HCEC 1CT (cell line): ENCODE results near the gene SMAD3.
A peak's percentile ranks its signal among the peaks of the same experiment; 100 is the strongest.
"Not testable (repeated sequence)": the region's sequence is repeated elsewhere in the genome, so short reads cannot be mapped to it uniquely, and the experiment has no call there.

ENCODE experiments used
- DNase-seq: peaks from one replicate; pipeline ENCODE4 v3.0.0-alpha.2; 2017

The SMAD3 gene

DNA sequence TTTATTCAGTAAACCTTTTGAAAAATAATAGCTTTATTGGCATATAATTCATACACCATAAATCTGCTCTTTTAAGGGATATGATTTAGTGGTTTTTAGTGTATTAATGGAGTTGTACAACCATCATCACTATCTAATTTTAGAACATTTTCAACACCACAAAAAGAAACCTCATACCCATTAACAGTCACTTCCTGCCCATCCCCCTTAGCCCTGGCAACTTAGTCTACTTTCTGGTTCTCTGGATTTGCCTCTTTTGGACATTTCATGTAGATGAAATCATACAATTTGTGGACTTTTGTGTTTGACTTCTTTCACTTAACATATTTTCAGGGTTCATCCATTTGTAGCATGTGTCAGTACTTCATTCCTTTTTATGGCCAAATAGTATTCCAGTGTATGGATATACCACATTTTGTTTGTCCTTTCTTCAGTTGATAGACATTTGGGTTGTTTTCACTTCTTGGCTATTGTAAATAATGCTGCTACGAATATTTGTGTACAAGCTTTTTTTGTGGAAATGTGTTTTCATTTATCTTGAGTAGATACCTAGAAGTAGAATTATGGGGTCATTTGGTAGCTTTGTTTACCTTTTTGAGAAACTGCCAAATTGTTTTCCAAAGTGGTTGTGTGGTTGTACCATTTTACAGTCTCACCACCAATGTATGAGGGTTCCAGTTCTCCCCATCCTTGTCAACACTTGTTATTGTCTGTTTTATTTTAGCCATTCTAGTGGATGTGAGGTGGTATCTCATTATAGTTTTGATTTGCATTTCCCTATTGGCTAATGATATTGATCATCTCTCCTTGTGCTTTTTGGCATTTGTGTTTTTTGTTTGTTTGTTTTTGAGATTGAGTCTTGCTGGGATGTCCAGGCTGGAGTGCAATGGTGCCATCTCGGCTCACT is 45.8 kb downstream of the SMAD3 start:
- peak; percentile 44 for DNase-seq

- no peak for DNase-seq
Measured at GRCh38 chr15:67114046-67114445, 48.6 kb downstream of the SMAD3 start.

DNA sequence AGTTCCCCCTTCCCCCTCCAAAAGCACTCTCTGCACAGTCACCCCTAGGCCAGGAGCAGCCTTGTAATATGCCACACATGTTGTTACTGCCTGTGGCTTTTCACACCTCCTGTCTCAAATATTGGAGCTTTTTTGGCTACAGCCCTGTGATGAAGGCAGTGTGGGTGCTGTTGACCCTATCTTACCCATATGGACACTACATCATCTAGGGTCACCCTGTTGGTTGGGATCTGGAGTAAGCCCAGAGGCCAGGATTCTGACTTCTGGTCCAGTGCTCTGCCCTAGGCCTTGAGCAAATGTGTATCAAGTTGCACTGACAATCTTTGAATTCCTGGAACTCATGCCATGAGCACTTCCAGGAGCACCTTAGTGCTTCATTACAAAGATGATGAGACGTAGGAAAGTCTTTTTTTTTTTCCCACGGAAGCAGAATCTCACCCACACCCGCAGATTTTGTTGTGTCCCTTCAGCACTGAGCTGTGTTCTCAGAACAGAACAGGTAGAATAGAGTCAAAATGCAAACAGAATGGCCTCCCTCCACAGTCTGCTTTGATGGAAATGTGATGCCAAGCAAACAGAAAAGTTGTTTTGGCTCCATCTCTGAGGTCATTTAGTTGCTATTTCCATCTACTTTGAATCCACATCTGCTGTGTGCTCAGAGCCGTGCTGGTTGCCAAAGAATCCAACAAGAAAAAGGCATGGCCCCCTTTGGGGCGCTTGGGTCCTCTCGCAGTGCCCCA is 49.6 kb downstream of the SMAD3 start:
- no peak for DNase-seq

DNA sequence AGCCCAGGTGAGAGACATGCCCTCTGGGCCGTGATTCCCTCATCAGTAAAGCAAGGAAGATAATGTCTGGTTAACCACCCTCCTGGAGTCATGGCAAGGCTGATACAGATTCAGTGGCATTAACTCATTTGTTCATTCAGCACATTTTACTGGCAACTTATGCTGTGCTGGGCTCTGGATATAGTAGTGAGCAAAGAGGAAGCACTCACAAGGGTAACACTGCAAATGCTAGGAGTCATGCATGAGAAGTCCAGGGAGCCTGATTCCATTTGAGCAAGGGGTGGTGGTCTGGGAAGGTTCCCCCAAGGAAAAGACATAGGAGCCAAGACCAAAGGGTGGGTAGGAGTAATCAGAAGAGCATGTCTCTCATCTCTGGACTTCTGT is 50.2 kb downstream of the SMAD3 start:
- DNase-seq: no peak

DNA sequence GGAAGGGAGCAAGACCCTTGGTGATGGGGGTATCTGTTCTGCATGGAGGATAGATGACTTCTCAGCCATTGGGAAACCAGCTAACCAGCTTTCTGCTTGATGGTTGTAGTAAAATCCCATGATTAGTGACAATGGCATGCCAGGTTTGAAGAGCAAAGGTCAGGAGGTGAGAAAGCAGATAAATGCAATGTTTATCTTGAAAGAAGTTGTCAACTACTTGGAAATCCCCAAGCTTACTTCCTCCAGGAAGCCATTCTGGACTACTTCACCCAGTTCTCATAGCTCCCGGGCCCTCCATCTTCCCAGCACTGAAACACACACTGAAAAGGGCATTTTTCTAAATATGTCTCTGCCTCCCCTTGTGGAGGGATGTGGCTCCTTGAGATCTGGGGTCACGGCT is 51.3 kb downstream of the SMAD3 start:
- no peak for DNase-seq

GRCh38 chr15:67117370-67117769 is 52.0 kb downstream of the SMAD3 start:
- peak; percentile 50 for DNase-seq

DNA sequence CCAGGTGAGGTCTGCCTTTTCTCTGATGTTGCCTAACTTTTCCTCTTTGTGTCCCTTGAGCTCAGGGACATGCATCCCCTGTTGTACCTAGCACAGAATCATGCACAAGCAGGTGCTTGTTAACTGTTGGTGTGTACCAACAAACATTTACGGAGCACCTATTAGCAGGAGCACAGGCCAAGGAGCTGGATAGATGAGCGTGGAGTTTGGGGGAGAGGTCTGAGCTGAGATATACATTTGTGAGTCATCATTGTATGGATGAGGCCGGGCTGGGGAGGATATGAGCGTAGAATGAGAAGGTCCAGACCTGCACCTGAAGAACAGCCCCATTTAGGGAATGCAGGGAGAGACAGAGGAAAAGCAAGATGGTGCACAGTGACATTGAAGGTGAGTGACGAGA is 53.4 kb downstream of the SMAD3 start:
- no peak for DNase-seq

- DNase-seq: no peak
Measured at GRCh38 chr15:67119238-67119846, 53.9 kb downstream of the SMAD3 start.

DNA sequence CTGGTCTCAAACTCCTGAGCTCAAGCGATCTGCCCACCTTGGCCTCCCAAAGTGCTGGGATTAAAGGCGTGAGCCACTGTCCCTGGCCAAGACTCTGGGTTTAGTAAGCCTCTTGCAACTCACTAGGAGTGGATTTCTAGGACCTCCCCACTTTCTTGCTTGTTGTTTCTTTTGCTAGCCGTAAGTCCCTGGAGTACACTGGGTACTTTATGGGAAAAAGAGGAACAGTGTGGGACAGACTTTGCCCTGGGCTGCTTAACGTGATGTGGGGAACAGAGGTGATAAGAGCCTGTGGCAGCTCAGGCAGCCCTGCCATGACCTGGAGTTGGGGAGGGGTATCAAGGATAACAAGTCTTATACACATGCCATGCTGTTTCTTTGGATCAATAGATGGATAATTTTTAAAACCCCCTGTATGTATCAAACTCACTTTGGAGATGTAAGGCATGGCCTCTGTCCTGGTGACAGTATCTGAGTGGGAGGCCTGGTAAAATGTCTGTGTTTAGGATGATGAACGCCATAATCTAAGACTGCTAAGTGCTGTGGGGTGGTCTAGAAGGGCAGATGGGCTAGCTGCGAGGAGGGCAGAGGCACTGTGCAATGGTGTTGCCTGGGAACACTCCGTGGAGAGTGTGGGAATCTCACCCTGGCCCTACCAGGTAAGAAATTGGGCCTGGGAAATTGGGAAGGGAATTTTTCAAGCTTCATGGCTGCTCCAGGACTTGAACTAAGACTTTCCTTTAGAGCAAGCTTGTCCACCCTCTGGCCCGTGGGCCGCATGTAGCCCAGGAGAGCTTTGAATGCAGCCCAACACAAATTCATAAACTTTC is 54.8 kb downstream of the SMAD3 start:
- DNase-seq: no peak

- peak; percentile 67 for DNase-seq
Measured at GRCh38 chr15:67120839-67121643, 55.6 kb downstream of the SMAD3 start.

- DNase-seq: no peak
Measured at GRCh38 chr15:67121644-67122605, 56.5 kb downstream of the SMAD3 start.

DNA sequence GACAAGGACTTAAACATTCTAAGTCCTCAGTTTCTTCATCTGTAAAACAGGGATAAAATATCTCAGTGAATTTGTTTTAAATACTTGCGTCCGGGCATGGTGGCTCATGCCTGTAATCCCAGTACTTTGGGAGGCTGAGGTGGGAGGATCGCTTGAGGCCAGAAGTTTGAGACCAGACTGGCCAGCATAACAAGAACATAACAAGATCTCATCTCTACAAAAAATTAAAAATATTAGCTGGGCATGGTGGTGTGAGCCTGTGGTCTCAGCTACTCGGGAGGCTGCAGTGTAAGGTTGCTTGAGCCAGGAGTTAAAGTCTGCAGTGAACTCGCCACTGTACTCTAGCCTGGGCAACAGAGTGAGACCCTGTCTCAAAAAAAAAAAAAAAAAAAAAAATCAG is 57.4 kb downstream of the SMAD3 start:
- not testable (repeated sequence) for DNase-seq

- DNase-seq: not testable (repeated sequence)
Measured at GRCh38 chr15:67123291-67123690, 57.9 kb downstream of the SMAD3 start.

DNA sequence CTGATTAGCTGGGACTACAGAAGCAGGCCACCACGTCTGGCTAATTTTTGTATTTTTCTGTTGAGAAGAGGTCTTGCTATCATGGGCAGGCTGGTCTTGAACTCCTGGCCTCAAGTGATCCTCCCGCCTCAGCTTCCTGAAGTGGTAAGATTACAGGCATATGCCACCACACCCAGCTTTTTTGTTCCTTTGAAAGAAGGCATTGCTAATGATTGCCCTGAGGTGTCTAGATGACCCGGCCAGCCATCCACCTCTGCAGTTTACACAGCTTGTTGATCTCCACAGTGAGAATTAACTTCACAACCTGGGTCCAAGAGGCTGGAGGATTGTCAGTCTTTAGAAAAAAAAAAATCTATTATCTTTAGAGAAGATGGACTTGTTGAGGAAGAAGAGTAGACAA is 58.7 kb downstream of the SMAD3 start:
- DNase-seq: no peak

DNA sequence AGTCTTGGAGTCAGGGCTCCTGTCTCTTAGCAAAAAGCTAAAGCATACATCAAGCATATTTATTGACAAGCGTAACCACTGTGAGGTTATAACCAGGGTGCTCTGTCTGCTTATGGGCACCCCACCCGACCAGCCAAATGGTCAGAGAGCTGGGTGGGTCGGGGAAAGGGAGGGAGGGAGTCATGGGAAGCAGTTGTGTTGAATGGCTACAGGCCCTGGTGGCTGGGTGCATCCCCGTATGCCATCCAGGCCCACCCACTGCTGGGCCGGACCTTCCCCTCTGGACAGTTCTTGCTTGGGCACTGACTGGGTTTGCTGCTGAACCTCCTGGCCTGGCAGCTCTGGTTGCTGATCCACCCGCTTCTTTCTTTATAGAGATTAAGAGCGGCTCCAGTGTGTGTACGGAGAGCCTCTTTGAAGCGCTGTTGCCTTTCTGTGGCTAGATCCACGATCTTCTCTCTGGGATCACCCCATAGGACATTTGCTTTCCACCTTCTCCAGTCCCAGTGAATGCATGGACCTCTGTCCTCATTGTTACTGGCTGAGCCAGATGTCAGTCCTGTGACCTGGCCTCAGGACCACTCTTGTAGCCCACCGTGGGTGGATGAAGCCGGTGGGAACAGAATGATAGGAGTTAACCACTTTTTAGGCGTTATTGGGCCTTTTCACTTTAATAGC is 59.6 kb downstream of the SMAD3 start:
- DNase-seq: no peak

- DNase-seq: peak; percentile 100
Measured at GRCh38 chr15:67125589-67126502, 60.4 kb downstream of the SMAD3 start.

DNA sequence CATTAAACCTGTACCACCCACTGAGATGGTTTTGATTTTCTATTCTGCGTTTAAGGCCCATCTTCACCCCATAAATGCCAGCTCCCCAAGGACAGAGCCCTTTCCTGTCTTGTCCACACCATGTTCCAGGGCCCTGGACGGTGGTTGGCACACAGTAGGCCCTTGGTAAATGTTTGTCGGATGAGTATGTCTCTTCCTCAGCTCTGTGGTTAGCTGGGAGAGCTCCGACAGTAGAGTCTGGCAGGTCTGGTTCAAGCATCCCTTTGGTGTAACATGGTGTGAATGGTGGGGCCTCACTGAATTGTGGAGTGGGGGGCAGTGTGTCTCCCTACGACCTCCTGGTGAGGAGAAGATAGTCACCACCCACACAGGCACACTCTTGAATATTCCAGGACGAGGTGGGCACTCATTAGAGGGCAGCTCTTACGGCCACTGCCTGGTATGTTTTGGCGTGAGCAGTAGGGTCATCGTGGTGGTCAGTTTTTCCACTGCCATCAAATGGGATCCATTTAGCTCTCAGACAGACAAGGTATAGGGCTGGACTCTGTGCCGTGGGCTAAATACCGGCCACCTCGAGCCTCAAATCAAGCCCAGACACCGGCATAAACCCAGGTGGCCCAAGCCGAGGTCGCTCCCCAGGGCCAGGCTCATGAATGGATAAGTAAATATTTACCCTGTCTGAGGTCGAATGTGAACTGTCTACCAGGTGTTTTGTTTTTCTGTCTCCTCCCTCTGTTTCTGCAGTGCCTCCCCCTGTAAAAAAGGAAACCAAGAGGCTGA is 61.3 kb downstream of the SMAD3 start:
- DNase-seq: peak; percentile 40

GRCh38 chr15:67127331-67127664 is 61.9 kb downstream of the SMAD3 start:
- no peak for DNase-seq
